Fibroblast of the aortic adventitia (primary cell): ENCODE data around the gene DNAH6. TPM values are rescaled to one million over a fixed set of nuclear protein-coding genes. Genes with fewer than 3 reads are reported as not detected.

ENCODE experiments used
- DNase-seq: peaks from one replicate; pipeline ENCODE4 v3.0.0-alpha.2; 2010; ENCODE audit warnings: low read depth
- H3K4me3 ChIP-seq: 2 replicates; pipeline ENCODE4 v1.5.1; 2011; ENCODE audit warnings: low read depth, mild to moderate bottlenecking, control low read depth, low read length, moderate library complexity
- total RNA-seq: library from RNA; depleted of rRNA; stranded (reverse); fragments of >200 nt; gene quantifications from 2 replicates; pipeline ENCODE4 v1.2.3, GENCODE V29; 2012; ENCODE audit warnings: low replicate concordance
- TF ChIP-seq, protein P1 (sequence below): IDR thresholded peaks from 2 replicates; pipeline ENCODE4 v1.5.1; 2011; ENCODE audit warnings: mild to moderate bottlenecking, low read length, control low read depth, inconsistent platforms; ENCODE audit not compliant: insufficient read depth

Gene DNAH6
- total RNA-seq, 1 donor = under 0.01 TPM

DNA sequence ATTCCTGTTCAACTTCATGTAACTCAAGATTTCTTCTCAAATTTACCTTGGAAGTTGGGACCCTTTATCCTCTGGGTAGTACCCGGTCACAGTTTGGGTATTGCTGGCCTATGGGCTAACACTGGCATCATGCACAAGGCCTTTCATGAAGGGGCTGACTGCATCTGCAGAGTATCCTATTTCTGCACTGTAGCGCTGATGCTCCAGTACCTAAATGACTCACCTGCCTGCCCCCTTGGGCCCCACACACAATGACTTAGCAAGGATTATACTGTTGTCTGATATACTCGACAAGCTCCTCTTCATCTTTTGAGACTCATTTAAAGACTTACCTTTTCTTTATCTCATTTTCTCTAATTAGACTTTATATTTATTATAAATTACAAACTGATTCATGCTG is 39.9 kb downstream of the DNAH6 start:
- no peak for DNase-seq
- no peak overlapping the region for H3K4me3 ChIP-seq
- TF ChIP-seq, protein P1, sequence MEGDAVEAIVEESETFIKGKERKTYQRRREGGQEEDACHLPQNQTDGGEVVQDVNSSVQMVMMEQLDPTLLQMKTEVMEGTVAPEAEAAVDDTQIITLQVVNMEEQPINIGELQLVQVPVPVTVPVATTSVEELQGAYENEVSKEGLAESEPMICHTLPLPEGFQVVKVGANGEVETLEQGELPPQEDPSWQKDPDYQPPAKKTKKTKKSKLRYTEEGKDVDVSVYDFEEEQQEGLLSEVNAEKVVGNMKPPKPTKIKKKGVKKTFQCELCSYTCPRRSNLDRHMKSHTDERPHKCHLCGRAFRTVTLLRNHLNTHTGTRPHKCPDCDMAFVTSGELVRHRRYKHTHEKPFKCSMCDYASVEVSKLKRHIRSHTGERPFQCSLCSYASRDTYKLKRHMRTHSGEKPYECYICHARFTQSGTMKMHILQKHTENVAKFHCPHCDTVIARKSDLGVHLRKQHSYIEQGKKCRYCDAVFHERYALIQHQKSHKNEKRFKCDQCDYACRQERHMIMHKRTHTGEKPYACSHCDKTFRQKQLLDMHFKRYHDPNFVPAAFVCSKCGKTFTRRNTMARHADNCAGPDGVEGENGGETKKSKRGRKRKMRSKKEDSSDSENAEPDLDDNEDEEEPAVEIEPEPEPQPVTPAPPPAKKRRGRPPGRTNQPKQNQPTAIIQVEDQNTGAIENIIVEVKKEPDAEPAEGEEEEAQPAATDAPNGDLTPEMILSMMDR = no peak

DNA sequence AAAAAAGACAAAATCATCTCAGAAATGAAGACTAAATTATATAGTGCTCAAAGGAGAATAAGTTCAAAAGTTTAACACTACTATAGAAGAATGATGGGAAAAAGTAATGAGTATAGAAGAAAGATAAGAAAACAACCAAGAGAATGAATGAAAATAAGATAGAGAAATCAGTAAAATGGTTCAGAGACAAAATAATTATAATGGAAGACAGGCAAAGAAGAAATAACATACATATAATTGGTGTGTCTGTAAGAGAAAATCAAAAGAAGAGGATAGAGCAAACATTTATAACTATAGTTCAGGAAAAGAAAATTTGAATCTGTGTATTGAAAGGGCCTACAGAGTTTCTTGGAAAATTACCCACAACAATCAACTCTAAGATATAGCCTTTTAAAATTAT is 43.5 kb downstream of the DNAH6 start:
- TF ChIP-seq, protein P1 = no peak
- no peak overlapping the region for H3K4me3 ChIP-seq
- DNase-seq = no peak

DNA sequence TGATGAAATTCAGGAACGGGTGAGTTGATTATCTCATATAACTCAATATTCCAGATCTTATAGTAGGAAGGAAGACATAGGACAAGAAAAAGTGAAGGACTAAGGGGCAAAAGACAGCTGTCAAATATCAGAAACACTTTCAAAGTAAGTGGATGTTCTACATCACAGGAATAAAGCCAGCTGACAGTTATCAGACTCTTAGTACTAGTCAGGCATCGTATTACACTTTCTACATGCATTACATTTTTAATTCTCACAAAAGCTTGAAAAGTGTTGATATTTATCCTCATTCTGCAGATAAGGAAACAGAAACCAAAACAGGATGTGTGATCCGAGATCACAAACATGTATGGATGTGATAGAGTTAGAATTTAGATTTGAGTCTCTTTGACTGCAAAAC is 63.4 kb downstream of the DNAH6 start:
- TF ChIP-seq, protein P1 = no peak
- no peak overlapping the region for H3K4me3 ChIP-seq
- DNase-seq = no peak

DNA sequence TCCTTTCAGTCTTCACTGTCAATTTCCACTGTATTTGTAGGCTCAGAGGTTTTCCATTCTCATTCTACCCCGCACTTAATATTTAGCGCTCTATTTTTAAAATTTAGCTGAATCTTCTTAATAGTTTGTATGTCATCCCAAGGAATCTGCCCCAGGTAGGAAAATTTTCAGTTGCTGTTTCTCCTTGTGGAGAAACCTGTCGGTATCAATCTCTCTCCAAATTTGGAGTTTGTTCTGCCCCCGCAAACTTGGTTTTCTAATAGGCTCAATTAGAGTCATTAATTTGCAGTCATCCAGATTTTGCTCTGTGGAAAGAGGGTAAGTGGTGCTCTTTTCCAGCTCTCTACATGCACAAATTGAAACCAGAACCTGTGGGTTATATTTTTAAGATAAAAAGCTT is 87.6 kb downstream of the DNAH6 start:
- DNase-seq = no peak
- H3K4me3 ChIP-seq = no peak overlapping the region
- TF ChIP-seq, protein P1 = no peak

DNA sequence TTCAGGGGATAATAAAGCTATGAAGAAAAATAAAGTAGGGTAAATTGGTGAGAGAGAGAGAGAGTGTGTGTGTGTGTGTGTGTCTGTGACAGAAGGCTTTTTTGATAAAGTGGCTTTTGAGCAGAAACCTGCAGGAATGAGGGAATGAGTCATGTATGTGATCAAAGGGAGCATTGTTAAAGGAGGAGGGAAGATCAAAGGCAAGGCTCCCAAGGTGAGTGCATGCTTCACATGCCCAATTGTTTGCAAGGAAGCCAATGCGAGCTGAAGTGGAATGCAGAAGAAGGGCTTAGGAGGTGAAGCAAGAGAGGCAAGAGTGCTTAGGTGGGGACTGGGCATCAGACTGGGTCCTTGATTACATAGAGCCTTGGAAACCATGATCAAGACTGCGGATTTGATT is 96.8 kb downstream of the DNAH6 start:
- no peak for DNase-seq
- no peak overlapping the region for H3K4me3 ChIP-seq
- TF ChIP-seq, protein P1 = no peak

DNA sequence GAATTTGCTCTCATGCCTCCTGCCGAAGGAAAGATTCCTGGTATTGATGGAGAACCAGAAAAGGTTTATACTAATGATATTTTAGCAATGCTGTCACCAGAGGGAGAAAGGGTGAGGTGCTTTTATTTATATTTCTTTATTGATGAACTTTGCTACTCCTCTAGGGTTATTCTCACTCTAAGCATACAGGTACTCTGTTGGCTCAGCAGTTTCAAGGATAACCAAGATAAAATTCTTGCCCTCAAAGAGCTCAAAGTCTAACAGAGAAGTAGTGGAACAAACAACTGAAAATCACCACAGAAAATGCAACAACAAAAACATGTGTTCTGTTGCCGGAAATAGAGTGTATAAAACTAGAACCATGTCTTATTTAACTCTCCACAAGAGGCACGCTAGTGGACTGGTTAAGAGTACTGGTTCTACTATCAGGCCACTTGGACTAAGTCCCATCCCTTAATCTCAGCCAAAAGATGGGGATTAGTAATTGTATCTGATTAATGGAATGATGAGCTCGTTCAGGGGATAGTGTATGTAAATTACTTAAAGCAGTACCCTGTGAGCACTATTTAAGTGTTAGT is 103.6 kb downstream of the DNAH6 start:
- no peak for DNase-seq
- H3K4me3 ChIP-seq = no peak overlapping the region
- TF ChIP-seq, protein P1 = no peak

DNA sequence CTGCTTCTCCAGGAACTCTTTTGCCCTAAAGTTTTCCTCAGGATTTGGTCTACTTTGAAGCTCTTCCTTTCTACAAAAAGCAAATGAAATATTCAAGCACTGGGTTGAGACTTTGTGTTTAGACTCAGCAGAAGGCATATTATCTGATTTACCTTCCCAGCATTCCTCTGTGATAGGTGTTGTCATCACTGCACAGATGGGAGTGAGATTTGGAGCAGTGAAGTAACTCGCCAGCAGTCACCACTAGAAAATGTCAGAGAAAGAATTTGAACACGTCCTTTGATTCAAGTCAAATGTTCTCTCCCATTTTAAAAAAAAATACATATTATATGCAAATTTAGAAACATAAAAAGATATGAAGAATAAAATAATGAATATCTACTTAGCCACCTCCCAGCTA is 112.2 kb downstream of the DNAH6 start:
- H3K4me3 ChIP-seq = no peak overlapping the region
- no peak for DNase-seq
- TF ChIP-seq, protein P1 = no peak
